Vagina (tissue), 2 donors: ENCODE measurements around the gene ATP1B3. TPM values are rescaled to one million over a fixed set of nuclear protein-coding genes. Genes with fewer than 3 reads are reported as not detected.

ENCODE experiments used
- DNase-seq, 2 donors: peaks; one replicate each; pipeline ENCODE4 v3.0.0-alpha.2; 2017; ENCODE audit errors: extremely low spot score in 2 of 2
- H3K27ac ChIP-seq: fragments of 200-600 bp; sonication (generic); one replicate; pipeline ENCODE4 v1.5.1; 2019
- H3K27me3 ChIP-seq: fragments of 200-600 bp; sonication (generic); one replicate; pipeline ENCODE4 v1.5.1; 2019
- H3K36me3 ChIP-seq, 2 donors: fragments of 200-600 bp; sonication (generic); one replicate each; pipeline ENCODE4 v1.5.1; 2017 to 2019
- H3K4me1 ChIP-seq: fragments of 200-600 bp; sonication (generic); one replicate; pipeline ENCODE4 v1.5.1; 2019
- H3K4me3 ChIP-seq, 2 donors: fragments of 200-600 bp; sonication (generic); 1 replicate in 1 of 2; 2 replicates in 1 of 2; pipeline ENCODE4 v1.5.1; 2016 to 2019
- H3K9me3 ChIP-seq: fragments of 200-600 bp; sonication (generic); one replicate; pipeline ENCODE4 v1.5.1; 2019
- CTCF ChIP-seq, 3 experiments: fragments of 450-650 bp in 2 of 3; fragments of 200-600 bp in 1 of 3; sonication (generic) in 1 of 3; IDR thresholded peaks; one replicate each; pipeline ENCODE4 v1.5.1; 2017 to 2019; ENCODE audit warnings: antibody characterized with exemption in 3 of 3, mild to moderate bottlenecking in 2 of 3, moderate library complexity in 2 of 3
- POLR2A ChIP-seq, 2 donors: fragments of 450-650 bp; IDR thresholded peaks; one replicate each; pipeline ENCODE4 v1.6.1; 2017; ENCODE audit warnings: antibody characterized with exemption in 2 of 2, mild to moderate bottlenecking in 2 of 2, moderate library complexity in 2 of 2
- POLR2AphosphoS5 ChIP-seq, 2 donors: sonication (generic); formaldehyde crosslinking; IDR thresholded peaks; one replicate each; pipeline ENCODE4 v1.9.0; 2017; ENCODE audit warnings: antibody characterized with exemption in 2 of 2, mild to moderate bottlenecking in 2 of 2, low read depth in 1 of 2; ENCODE audit not compliant: insufficient read depth in 1 of 2
- intact Hi-C: fragments of 100-400 bp; cut with DNase I; formaldehyde crosslinking; loops from one replicate; pipeline ENCODE4 v1.15.1; 2023
- total RNA-seq: library from RNA; depleted of rRNA; stranded (reverse); fragments of >200 nt; gene quantifications from one replicate; pipeline ENCODE4 v1.2.3, GENCODE V29; 2016

ATP1B3 gene
- total RNA-seq, 1 donor from 2014 or later = 88.1 TPM

DNA sequence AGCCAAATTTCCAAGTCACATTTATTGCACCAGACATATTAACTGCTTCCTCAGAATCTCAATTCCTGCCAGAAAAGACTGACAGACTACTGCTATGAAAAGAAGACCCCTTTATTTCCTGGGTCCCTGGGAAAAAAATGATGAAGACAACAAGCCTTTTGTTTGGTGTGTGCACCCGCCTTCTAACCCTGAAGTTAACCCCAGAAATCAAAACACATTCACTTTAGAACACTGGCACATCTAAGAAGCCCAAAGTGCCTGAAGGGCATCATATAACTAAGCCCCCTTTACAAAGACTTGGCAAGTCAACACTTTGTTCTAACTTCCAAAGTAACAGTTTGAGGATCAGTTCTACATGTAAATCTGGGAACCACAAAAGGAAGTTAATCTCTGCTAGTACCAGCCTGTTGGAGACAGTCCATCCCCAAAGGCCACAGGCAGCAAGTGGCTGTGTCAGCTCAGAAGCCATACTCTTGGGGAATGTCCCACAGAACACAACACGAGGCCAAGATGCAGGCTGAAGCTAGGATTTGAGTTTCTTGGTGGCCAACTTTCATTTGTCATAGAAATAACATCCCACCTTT, 16.3 kb upstream of the ATP1B3 start:
- peaks cover 8% of the 10 kb centered on the region for H3K4me1 ChIP-seq
- no peaks in the 10 kb centered on the region for H3K36me3 ChIP-seq
- no peak overlapping the region for H3K4me3 ChIP-seq
- peak overlapping the region; percentile 36 for H3K27ac ChIP-seq
- TF ChIP-seq POLR2AphosphoS5 (IDR thresholded peaks at IDR 0.05; ENCODE audit: insufficient read depth in 1 of 2, low read depth in 1 of 2) = no peak
- TF ChIP-seq CTCF (IDR thresholded peaks at IDR 0.05) = no peak
- no peak for TF ChIP-seq POLR2A (IDR thresholded peaks at IDR 0.05)
- H3K27me3 ChIP-seq = no peaks in the 10 kb centered on the region
- intact Hi-C loops = no loop called here
- DNase-seq = no peak
- H3K9me3 ChIP-seq = no peaks in the 10 kb centered on the region

- DNase-seq = no peak
Observed at GRCh38 chr3:141860766-141861513, 15.5 kb upstream of the ATP1B3 start.

DNA sequence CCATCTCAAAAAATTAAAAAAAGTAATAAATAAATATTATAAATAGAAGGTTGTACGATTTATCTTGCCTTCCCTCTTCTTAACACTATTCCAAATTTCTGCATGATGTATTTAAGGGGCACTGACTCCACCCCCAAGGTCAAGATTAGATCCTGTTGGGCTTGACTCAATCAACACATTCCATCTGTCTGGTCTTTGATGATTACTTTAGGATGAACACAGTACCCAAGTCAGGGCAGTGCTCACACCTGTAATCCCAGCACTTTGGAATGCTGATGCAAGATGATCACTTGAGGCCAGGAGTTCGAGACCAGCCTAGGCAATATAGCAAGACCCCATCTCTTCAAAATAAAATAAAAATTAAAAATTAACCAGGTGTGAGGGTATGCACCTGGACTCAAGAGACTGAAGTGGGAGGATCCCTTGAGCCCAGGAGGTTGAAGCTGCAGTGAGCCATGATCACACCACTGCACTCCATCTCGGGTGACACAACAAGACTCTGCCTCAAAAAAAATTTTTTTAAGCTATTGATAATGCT, 14.1 kb upstream of the ATP1B3 start:
- Histone ChIP-seq H3K4me3 (no peak overlapping the region), H3K36me3 (no peaks in the 10 kb centered on the region), H3K9me3 (no peaks in the 10 kb centered on the region), H3K4me1 (peaks cover 8% of the 10 kb centered on the region), H3K27me3 (no peaks in the 10 kb centered on the region), H3K27ac (no peak overlapping the region)
- TF ChIP-seq POLR2A (IDR thresholded peaks at IDR 0.05) (no peak), POLR2AphosphoS5 (IDR thresholded peaks at IDR 0.05; ENCODE audit: insufficient read depth in 1 of 2, low read depth in 1 of 2) (no peak)
- intact Hi-C loops = no loop called here
- no peak for DNase-seq

More at GRCh38 chr3:141860766-141861513, 15.5 kb upstream of the ATP1B3 start:
- no peaks in the 10 kb centered on the region for H3K9me3 ChIP-seq
- peak overlapping the region; percentile 36 for H3K27ac ChIP-seq
- intact Hi-C loops = no loop called here
- H3K36me3 ChIP-seq = no peaks in the 10 kb centered on the region
- H3K4me1 ChIP-seq = peaks cover 8% of the 10 kb centered on the region
- H3K27me3 ChIP-seq = no peaks in the 10 kb centered on the region
- TF ChIP-seq CTCF (IDR thresholded peaks at IDR 0.05) (no peak), POLR2A (IDR thresholded peaks at IDR 0.05) (no peak), POLR2AphosphoS5 (IDR thresholded peaks at IDR 0.05; ENCODE audit: insufficient read depth in 1 of 2, low read depth in 1 of 2) (no peak)
- no peak overlapping the region for H3K4me3 ChIP-seq

GRCh38 chr3:141863491-141863890, 13.0 kb upstream of the ATP1B3 start:
- Histone ChIP-seq H3K27ac (no peak overlapping the region), H3K4me3 (no peak overlapping the region), H3K36me3 (no peaks in the 10 kb centered on the region), H3K4me1 (peaks cover 8% of the 10 kb centered on the region), H3K27me3 (no peaks in the 10 kb centered on the region), H3K9me3 (no peaks in the 10 kb centered on the region)
- TF ChIP-seq POLR2A (IDR thresholded peaks at IDR 0.05) (no peak), POLR2AphosphoS5 (IDR thresholded peaks at IDR 0.05; ENCODE audit: insufficient read depth in 1 of 2, low read depth in 1 of 2) (no peak), CTCF (IDR thresholded peaks at IDR 0.05) (no peak)
- DNase-seq = no peak
- intact Hi-C loops = no loop called here

DNA sequence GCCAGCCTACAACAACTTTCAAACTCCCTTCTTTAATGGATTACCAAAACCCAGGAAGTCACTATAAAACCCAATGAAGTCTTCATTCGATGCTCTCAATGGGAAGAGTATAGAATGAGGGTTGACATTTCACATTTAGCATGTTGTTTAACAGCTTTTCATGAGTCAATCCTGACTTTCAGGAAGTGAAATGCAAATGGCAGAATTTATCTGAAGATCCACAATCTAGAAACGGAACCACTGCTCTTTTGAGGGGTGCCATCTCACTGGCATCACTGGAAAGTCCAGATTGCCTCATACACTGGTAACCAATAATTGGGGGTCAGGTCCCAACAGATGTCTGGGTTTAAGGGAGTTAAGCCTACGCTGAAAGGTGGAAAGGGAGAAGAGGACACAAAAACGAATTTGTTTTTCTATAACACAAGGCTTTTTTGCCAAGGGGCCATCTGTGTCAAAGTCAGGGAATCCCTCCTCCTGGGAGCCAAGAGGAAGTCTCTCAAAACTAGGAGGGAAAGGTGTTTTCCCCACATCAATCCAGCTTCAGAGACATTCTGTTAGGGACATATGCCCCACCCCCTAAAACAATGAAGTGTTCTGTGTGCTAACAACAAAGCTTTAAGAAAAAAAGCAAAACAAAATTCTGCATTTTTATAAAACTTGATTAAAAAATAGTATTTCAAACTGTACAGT, 12.0 kb upstream of the ATP1B3 start:
- Histone ChIP-seq H3K9me3 (no peaks in the 10 kb centered on the region), H3K4me1 (peaks cover 8% of the 10 kb centered on the region), H3K27ac (no peak overlapping the region), H3K36me3 (no peaks in the 10 kb centered on the region), H3K4me3 (no peak overlapping the region), H3K27me3 (no peaks in the 10 kb centered on the region)
- no peak for TF ChIP-seq POLR2A (IDR thresholded peaks at IDR 0.05)
- TF ChIP-seq POLR2AphosphoS5 (IDR thresholded peaks at IDR 0.05; ENCODE audit: insufficient read depth in 1 of 2, low read depth in 1 of 2) = no peak
- no peak for TF ChIP-seq CTCF (IDR thresholded peaks at IDR 0.05)
- intact Hi-C loops = no loop called here
- no peak for DNase-seq
